Lower lobe of right lung (tissue), 2 donors: ENCODE measurements around the gene PHTF1. TPM values are rescaled to one million over a fixed set of nuclear protein-coding genes. Genes with fewer than 3 reads are reported as not detected.

Experiments used
- ATAC-seq, 2 donors: fragments of 200-7000 bp; cut with Tn5 transposase; one replicate each; pipeline ENCODE4 v1.9.1; 2020 to 2022; ENCODE audit warnings: mild to moderate bottlenecking in 2 of 2, moderate library complexity in 2 of 2
- DNase-seq: peaks from one replicate; pipeline ENCODE4 v3.0.0-alpha.2; 2020
- H3K27ac ChIP-seq: fragments of 200-600 bp; one replicate; pipeline ENCODE4 v1.8.0; 2022
- H3K27me3 ChIP-seq: fragments of 200-600 bp; one replicate; pipeline ENCODE4 v1.8.0; 2022; ENCODE audit warnings: low read depth
- H3K36me3 ChIP-seq: fragments of 200-600 bp; one replicate; pipeline ENCODE4 v1.8.0; 2022; ENCODE audit warnings: mild to moderate bottlenecking
- H3K4me1 ChIP-seq: fragments of 200-600 bp; one replicate; pipeline ENCODE4 v1.8.0; 2022
- H3K4me3 ChIP-seq: fragments of 200-600 bp; one replicate; pipeline ENCODE4 v1.8.0; 2022; ENCODE audit warnings: mild to moderate bottlenecking
- H3K9me3 ChIP-seq: fragments of 200-600 bp; one replicate; pipeline ENCODE4 v1.8.0; 2022
- CTCF ChIP-seq: fragments of 200-600 bp; IDR thresholded peaks from one replicate; pipeline ENCODE4 v1.8.0; 2022; ENCODE audit warnings: antibody characterized with exemption, mild to moderate bottlenecking
- intact Hi-C: fragments of 100-400 bp; cut with DNase I; formaldehyde crosslinking; loops from one replicate; pipeline ENCODE4 v1.11.0; 2022
- total RNA-seq: library from RNA; stranded (reverse); fragmentation: NEBNext Ultra II Directional; extraction: Animal tissue kit (Norgen Biotek cat#: 25700); gene quantifications from one replicate; pipeline ENCODE4 v1.2.1, GENCODE V29; 2021
- donor health status: DM: no; HTN: yes; CAD: no; lungs with severe emphysema.

Gene PHTF1
- total RNA-seq, 1 donor from 2014 or later: 18.3 TPM

GRCh38 chr1:113701429-113701828 lies 57.9 kb downstream of the PHTF1 start:
- TF ChIP-seq CTCF: no peak
- Histone ChIP-seq H3K4me1 (no peaks in the 10 kb centered on the region), H3K27me3 (no peaks in the 10 kb centered on the region), H3K4me3 (no peak overlapping the region), H3K9me3 (no peaks in the 10 kb centered on the region), H3K36me3 (peaks cover 19% of the 10 kb centered on the region), H3K27ac (no peak overlapping the region)
- DNase-seq (no peak), ATAC-seq (no peak)
- intact Hi-C loops: no loop called here

GRCh38 chr1:113694910-113695309 lies 64.4 kb downstream of the PHTF1 start:
- no peaks in the 10 kb centered on the region for H3K4me1 ChIP-seq
- H3K4me3 ChIP-seq: no peak overlapping the region
- H3K27me3 ChIP-seq: no peaks in the 10 kb centered on the region
- TF ChIP-seq CTCF: no peak
- peaks cover 8% of the 10 kb centered on the region for H3K36me3 ChIP-seq
- DNase-seq: no peak
- no peak overlapping the region for H3K27ac ChIP-seq
- ATAC-seq: no peak
- intact Hi-C loops: no loop called here
- H3K9me3 ChIP-seq: peaks cover 17% of the 10 kb centered on the region

GRCh38 chr1:113692824-113693431 lies 66.4 kb downstream of the PHTF1 start:
- intact Hi-C loops: no loop called here
- Histone ChIP-seq H3K4me1 (no peaks in the 10 kb centered on the region), H3K27me3 (no peaks in the 10 kb centered on the region), H3K4me3 (no peak overlapping the region), H3K36me3 (no peaks in the 10 kb centered on the region), H3K9me3 (peaks cover 17% of the 10 kb centered on the region), H3K27ac (no peak overlapping the region)
- DNase-seq (no peak), ATAC-seq (no peak)
- no peak for TF ChIP-seq CTCF

GRCh38 chr1:113692342-113692741 lies 66.9 kb downstream of the PHTF1 start:
- no peak overlapping the region for H3K4me3 ChIP-seq
- TF ChIP-seq CTCF: no peak
- intact Hi-C loops: no loop called here
- no peak overlapping the region for H3K27ac ChIP-seq
- H3K27me3 ChIP-seq: no peaks in the 10 kb centered on the region
- H3K36me3 ChIP-seq: no peaks in the 10 kb centered on the region
- DNase-seq (no peak), ATAC-seq (no peak)
- H3K4me1 ChIP-seq: no peaks in the 10 kb centered on the region
- peaks cover 17% of the 10 kb centered on the region for H3K9me3 ChIP-seq

GRCh38 chr1:113691184-113691583 lies 68.1 kb downstream of the PHTF1 start:
- no peak for DNase-seq
- Histone ChIP-seq H3K9me3 (peaks cover 17% of the 10 kb centered on the region), H3K4me3 (no peak overlapping the region), H3K36me3 (no peaks in the 10 kb centered on the region), H3K27me3 (no peaks in the 10 kb centered on the region), H3K27ac (no peak overlapping the region), H3K4me1 (no peaks in the 10 kb centered on the region)
- ATAC-seq: no peak
- intact Hi-C loops: no loop called here
- TF ChIP-seq CTCF: no peak
